Activated naive CD4-positive, alpha-beta T cell treated with anti-CD3 and anti-CD28 coated beads, Interleukin-2, amount 50 U/mL, for 72 hours (primary cell): ENCODE data around the gene VSIG8. TPM values are rescaled to one million over a fixed set of nuclear protein-coding genes. Genes with fewer than 3 reads are reported as not detected.
A peak's percentile ranks its signal among the peaks of the same experiment; 100 is the strongest.

Experiments used
- ATAC-seq, 2 donors: fragments of 150-1000 bp; cut with Tn5 transposase; 2 replicates each; pipeline ENCODE4 v1.10.0; 2021; ENCODE audit warnings: mild to moderate bottlenecking in 2 of 2, moderate library complexity in 2 of 2
- DNase-seq, 2 donors: peaks; one replicate each; pipeline ENCODE4 v3.0.0; 2021 to 2022; ENCODE audit warnings: low spot score in 2 of 2
- H3K27ac Mint-ChIP-seq, 2 donors: one replicate each; pipeline ENCODE4 v1.8.0; 2022; ENCODE audit warnings: mild to moderate bottlenecking in 2 of 2, mixed read lengths in 2 of 2
- H3K36me3 Mint-ChIP-seq, 2 donors: one replicate each; pipeline ENCODE4 v1.8.0; 2022; ENCODE audit warnings: mixed read lengths in 2 of 2
- H3K9me3 Mint-ChIP-seq, 2 donors: one replicate each; pipeline ENCODE4 v1.8.0; 2022; ENCODE audit warnings: mixed read lengths in 2 of 2
- total RNA-seq, 2 donors: library from RNA; stranded (reverse); gene quantifications; one replicate each; pipeline ENCODE4 v1.2.3, GENCODE V29; 2022

VSIG8 gene
- total RNA-seq, 2 donors from 2014 or later: 0.18 TPM; not detected in 1

DNA sequence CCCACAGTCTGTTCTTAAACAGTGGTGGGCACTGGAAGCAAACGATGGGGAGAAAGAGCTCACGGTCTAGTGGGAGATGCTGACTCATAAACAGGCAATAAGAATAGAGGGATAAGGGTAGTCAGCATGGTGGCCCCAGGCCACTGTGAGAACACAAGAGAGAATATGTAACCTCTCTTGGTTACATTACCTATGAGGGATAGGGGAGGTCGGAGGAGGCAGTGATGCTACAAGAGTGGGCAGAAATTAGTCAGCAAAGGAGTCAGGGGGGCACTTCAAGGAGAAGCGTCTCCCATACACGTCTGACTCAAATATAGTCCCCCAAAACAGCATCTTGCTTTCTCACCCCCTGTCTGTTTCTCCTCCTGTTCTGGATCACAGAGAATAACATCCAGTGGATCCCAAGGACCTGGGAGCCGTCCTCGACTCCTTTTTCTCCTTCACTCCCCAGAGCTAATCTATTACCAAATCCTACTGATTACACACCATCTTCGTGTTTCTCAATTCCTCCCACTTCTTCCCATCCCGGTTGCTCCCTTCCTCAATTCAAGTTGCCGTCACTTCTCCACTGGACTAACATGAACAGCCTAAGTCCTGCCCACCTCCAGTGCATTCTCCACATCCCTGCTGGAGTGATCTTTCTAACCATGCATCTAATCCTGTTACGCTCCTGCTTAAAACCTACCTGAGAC, 33.7 kb downstream of the VSIG8 start:
- Mint-ChIP-seq H3K9me3 (peaks cover 0 to 5% of the 10 kb centered on the region in 2 donors), H3K36me3 (peaks cover 0 to 16% of the 10 kb centered on the region in 2 donors), H3K27ac (peak overlapping the region in 1 of 2 donors; percentile 23)
- ATAC-seq (no peak), DNase-seq (no peak)

DNA sequence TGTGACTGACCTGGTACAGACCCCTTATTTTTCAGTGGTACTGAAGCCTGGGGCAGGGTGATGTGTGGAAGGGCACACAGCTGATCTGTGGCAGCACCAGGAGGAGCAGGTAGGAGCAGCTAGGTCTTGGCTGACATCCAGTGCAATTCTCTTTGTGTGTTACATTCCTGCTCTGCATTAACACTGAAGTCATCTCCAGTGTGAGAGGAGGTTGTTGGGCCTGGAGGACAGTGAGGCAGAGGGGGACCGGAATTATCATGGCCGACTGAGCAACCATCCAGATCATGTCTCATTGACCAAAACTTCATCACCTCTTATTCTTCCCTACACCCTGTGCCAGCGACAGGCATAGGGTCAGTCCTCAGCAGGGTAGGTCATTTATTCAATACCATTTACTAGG, 34.3 kb downstream of the VSIG8 start:
- Mint-ChIP-seq H3K9me3 (peaks cover 0 to 5% of the 10 kb centered on the region in 2 donors), H3K27ac (peak overlapping the region in 1 of 2 donors; percentile 87), H3K36me3 (peaks cover 0 to 16% of the 10 kb centered on the region in 2 donors)
- no peak for DNase-seq
- no peak for ATAC-seq

DNA sequence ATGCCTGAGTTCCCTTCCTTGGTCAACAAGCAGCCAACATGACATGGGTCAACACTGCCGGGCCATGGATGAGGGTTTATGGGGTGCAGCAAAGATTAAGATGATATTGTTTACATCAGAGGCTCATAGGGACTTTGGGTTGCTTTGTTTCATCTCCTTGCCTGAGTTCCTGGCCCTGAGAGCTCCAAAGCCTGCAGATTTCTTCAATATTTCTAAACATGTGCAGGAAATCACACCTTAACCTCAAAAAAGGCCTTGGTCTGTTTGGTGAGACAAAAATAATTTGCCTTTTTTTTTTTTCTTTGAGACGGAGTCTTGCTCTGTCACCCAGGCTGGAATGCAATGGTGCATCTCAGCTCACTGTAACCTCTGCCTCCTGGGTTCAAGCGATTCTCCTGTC, 34.9 kb downstream of the VSIG8 start:
- no peak for DNase-seq
- no peak for ATAC-seq
- Mint-ChIP-seq H3K36me3 (peaks cover 0 to 16% of the 10 kb centered on the region in 2 donors), H3K9me3 (peaks cover 0 to 5% of the 10 kb centered on the region in 2 donors), H3K27ac (peak overlapping the region in 1 of 2 donors; percentile 87)

DNA sequence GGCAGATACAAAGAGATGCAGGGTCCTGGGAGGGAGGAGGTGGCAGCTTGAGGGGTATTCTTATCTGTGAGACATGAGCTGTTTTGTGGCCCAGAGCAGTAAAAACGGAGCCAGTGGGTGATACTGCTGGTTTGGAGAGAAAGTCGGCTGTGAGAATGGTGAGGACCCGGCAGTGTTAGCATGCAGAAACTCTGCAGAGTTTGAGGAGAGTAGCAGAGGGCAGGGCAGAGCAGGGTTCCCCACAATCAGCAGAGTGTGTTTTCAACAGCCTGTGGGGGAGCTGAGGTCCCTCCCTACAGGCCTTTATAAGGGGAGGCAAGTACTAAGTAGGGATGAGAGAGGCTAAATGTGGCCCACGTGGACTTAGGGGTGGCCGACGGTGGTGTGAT, 35.4 kb downstream of the VSIG8 start:
- ATAC-seq: no peak

DNA sequence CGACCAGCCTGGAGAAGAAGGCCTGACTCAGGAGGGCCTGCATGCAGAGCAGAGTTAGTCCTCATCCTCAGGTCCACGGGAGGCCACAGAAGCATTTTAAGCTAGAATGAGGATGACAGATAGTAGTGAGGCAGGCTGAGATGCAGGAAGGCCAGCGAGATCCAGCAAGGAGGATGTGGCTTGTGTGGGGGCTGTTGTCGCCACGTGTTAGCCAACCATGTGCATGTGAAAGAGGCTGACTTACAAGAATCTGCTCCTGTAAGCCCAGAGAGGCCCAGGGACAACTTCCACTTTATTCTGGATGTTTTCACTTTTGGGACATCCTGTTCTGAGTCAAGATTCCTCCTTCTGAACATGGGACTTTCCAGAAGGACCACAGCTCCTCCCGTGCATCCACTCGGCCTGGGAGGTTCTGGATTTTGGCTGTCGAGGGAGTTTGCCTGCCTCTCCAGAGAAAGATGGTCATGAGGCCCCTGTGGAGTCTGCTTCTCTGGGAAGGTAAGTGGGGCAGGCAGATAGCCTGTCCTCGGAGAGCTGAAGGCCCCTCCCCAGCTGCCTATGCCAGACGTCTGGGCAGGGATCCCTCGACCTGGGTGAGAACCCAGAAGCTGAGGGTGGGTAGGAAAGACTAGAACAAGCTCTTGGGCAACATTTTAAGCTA, 35.9 kb downstream of the VSIG8 start, which contains the start of gene SLAMF8:
Gene SLAMF8, plus strand, starts transcription at position 433 of the 661 bp plus-strand sequence. Its CDS starts 26 bp downstream, at position 459.
- peaks cover 0 to 5% of the 10 kb centered on the region in 2 donors for H3K9me3 Mint-ChIP-seq
- DNase-seq (peak in 1 of 2 donors; percentile 67), ATAC-seq (peak; percentile 71 to 86)
- H3K27ac Mint-ChIP-seq: peak within 1 kb of the TSS; percentile 77 to 87
- peaks cover 0 to 16% of the 10 kb centered on the region in 2 donors for H3K36me3 Mint-ChIP-seq

More for the DNA sequence above, 35.4 kb downstream of the VSIG8 start:
- H3K9me3 Mint-ChIP-seq: peaks cover 0 to 5% of the 10 kb centered on the region in 2 donors
- peak overlapping the region; percentile 77 to 87 for H3K27ac Mint-ChIP-seq
- no peak for DNase-seq
- peaks cover 0 to 16% of the 10 kb centered on the region in 2 donors for H3K36me3 Mint-ChIP-seq

DNA sequence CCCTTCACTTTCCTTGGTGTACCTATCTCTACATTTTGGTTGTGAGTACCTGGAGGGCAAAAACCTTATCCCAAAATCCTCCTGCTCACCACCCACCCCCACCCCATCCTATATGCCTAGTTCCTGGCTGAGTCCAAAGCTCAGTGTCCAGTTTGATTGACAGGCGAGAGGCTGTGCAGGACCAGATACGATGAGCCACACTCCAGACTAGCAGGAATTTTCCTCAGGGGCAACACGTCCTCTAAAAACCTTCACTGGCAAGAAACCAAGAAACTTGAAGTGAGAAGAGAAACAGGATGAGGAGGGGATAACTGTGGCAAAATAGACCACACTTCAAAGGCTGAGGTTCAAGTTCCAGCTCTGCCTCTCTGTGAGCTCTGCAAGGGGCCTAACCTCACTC, 36.9 kb downstream of the VSIG8 start:
- Mint-ChIP-seq H3K36me3 (peaks cover 0 to 16% of the 10 kb centered on the region in 2 donors), H3K9me3 (peaks cover 0 to 5% of the 10 kb centered on the region in 2 donors), H3K27ac (peak overlapping the region in 1 of 2 donors; percentile 87)
- peak in 1 of 2 donors; percentile 15 for ATAC-seq
- no peak for DNase-seq

DNA sequence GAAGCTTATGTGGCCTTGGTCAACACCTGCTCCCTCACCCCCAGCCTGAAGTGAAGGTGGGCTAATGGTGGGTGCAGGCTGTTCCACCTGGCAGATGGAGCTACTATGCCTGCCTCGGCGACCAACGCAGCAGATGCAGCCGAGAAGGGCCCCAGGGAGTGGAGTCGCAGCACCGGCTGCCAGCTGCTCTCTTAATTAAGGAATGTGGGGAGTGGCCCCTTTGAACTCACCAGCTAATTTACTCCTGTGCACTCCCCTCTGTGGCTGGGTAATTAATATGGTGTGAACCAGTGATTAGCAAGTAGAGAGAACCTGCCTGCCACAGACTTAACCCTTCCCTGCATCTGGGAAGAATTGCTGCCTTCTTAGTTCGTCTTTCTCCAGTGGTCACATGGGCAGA, 39.1 kb downstream of the VSIG8 start:
- no peak overlapping the region for H3K27ac Mint-ChIP-seq
- H3K36me3 Mint-ChIP-seq: peaks cover 0 to 16% of the 10 kb centered on the region in 2 donors
- peaks cover 0 to 5% of the 10 kb centered on the region in 2 donors for H3K9me3 Mint-ChIP-seq
- no peak for ATAC-seq
- no peak for DNase-seq

DNA sequence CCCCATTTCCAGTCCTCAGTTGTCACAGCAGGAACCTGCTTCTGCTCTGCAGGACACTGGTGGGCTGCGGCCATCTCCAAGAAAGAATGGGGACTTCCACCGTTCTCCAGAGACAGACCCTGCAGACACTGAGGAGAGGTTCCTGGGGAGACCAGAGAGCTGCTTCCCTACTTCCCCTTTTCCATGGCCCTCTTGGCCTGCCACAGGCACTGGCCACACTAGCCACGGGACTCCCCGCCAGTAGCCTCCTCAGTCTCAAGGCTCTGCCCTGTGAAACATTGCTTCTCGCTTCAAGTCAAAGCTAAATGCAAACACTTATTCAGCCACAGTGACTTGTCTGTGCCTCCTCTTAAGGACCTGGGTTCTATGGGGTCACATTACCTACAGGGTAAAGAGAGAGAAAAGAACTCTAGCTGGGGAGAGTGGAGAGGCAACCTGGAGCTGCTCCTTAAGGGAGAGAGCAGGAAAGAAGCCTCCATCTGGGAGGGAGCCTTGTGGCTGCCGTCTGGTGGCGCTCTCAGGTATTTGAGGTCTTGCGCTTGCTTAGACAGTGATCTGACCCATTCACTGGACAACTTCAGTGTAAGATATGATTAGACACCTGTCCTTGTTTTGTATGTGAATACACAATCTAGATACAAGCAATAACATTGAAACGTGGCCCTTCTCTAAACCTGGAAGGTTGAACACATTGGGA, 41.1 kb downstream of the VSIG8 start:
- ATAC-seq: peak in 1 of 2 donors; percentile 49
- peak in 1 of 2 donors; percentile 37 for DNase-seq

DNA sequence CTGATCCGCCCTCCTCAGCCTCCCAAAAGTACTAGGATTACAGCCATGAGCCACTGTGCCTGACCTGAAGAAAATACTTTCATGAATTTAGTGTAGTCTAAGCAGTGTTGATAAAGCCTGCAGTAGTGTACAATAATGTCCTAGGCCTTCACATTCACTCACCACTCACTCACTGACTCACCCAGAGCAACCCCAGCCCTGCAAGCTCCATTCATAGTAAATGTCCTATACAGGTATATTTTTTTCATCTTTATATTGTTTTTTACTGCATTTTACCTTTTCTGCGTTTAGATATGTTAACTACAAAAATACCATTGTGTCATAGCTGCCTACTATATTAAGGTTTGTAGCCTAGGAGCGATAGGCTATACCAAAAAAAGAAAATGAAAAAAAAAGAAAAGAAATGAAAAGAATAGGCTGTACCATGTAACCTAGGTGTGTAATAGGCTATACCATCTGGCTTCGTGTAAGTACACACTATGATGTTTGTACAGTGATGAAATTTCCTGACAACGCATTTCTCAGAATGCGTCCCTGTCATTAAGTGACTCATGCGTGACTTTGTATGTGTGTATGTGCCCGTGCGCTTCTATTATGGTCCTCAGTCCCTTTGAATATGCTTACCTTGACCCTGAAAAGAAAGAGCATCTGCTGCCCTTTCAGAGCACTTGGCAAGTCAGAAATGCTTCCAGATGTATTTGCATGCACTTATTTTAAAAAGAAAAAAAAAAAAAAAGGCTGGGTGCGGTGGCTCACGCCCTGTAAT, 45.0 kb downstream of the VSIG8 start:
- DNase-seq (no peak), ATAC-seq (no peak)
- H3K36me3 Mint-ChIP-seq: no peaks in the 10 kb centered on the region
- no peaks in the 10 kb centered on the region for H3K9me3 Mint-ChIP-seq
- H3K27ac Mint-ChIP-seq: no peak overlapping the region

More for the DNA sequence above, 41.1 kb downstream of the VSIG8 start:
- H3K27ac Mint-ChIP-seq: no peak overlapping the region
- peaks cover 0 to 7% of the 10 kb centered on the region in 2 donors for H3K36me3 Mint-ChIP-seq
- peaks cover 0 to 5% of the 10 kb centered on the region in 2 donors for H3K9me3 Mint-ChIP-seq

DNA sequence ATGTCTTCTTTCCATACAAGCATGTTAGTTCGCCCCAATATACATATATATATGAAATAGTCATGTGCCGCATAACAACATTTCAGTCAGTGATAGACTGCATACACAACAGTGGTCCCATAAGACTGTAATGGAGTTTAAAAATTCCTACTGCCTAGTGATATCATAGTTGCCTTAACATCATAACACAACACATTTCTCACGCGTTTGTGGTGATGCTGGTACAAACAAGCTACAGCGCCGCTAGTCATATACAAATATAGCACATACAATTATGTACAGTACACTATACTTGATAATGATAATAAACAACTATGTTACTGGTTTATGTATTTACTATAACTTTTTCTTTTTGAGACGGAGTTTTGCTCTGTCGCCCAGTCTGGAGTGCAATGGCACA, 46.5 kb downstream of the VSIG8 start:
- Mint-ChIP-seq H3K27ac (no peak overlapping the region), H3K9me3 (no peaks in the 10 kb centered on the region)
- no peak for DNase-seq

DNA sequence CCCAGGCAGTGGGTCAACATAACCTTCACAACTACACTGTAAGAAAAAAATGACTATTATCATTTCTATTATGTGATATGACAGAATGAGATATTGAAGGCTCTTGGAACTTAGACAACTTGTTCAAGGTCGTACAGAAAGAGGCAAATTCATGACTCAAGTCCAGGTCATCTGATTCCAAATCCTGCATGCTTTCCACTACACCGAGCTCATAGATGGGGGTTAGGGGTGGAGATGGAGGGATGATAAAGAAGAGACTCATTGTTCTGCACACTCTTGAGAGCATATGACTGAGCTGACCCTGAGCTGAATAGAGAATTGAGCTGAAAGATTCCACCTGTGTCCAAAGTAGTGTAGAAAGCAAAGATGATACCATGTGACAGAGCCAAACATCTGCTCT, 57.5 kb downstream of the VSIG8 start:
- ATAC-seq: no peak

More for the DNA sequence above, 46.5 kb downstream of the VSIG8 start:
- no peak for ATAC-seq
- H3K36me3 Mint-ChIP-seq: no peaks in the 10 kb centered on the region

More for the DNA sequence above, 57.5 kb downstream of the VSIG8 start:
- Mint-ChIP-seq H3K36me3 (no peaks in the 10 kb centered on the region), H3K9me3 (no peaks in the 10 kb centered on the region), H3K27ac (no peak overlapping the region)
- DNase-seq: no peak

Other genes with a start within 250 kb of the VSIG8 start
- not detected for gene CRP, start 148.1 kb downstream of the VSIG8 start, total RNA-seq
- gene DUSP23, start 81.7 kb downstream of the VSIG8 start, total RNA-seq: 10 to 100 TPM; 16.8 to 24.4 TPM
- not detected for gene FCRL6, start 60.3 kb downstream of the VSIG8 start, total RNA-seq
- under 1 TPM in 1 of 2 donors, not detected in 1; 0.21 TPM for gene SLAMF8, start 35.8 kb downstream of the VSIG8 start, total RNA-seq
- 1 to 10 TPM; 1.2 to 2.8 TPM for gene CFAP45, start 37.5 kb upstream of the VSIG8 start, total RNA-seq
- 100 to 1,000 TPM; 391 to 559 TPM for gene TAGLN2, start 62.9 kb upstream of the VSIG8 start, total RNA-seq
- not detected for gene IGSF9, start 83.0 kb upstream of the VSIG8 start, total RNA-seq
- not detected for gene SLAMF9, start 91.6 kb upstream of the VSIG8 start, total RNA-seq
- 1 to 10 TPM; 3.6 to 5.3 TPM for gene PIGM, start 169.3 kb upstream of the VSIG8 start, total RNA-seq
- not detected for gene KCNJ10, start 207.5 kb upstream of the VSIG8 start, total RNA-seq
- under 1 TPM in 1 of 2 donors, not detected in 1; 0.06 TPM for gene KCNJ9, start 218.9 kb upstream of the VSIG8 start, total RNA-seq
- 10 to 100 TPM; 29.9 to 35.2 TPM for gene IGSF8, start 236.0 kb upstream of the VSIG8 start, total RNA-seq